ENCODE data around the gene DSCAM.

Gene DSCAM

DNA sequence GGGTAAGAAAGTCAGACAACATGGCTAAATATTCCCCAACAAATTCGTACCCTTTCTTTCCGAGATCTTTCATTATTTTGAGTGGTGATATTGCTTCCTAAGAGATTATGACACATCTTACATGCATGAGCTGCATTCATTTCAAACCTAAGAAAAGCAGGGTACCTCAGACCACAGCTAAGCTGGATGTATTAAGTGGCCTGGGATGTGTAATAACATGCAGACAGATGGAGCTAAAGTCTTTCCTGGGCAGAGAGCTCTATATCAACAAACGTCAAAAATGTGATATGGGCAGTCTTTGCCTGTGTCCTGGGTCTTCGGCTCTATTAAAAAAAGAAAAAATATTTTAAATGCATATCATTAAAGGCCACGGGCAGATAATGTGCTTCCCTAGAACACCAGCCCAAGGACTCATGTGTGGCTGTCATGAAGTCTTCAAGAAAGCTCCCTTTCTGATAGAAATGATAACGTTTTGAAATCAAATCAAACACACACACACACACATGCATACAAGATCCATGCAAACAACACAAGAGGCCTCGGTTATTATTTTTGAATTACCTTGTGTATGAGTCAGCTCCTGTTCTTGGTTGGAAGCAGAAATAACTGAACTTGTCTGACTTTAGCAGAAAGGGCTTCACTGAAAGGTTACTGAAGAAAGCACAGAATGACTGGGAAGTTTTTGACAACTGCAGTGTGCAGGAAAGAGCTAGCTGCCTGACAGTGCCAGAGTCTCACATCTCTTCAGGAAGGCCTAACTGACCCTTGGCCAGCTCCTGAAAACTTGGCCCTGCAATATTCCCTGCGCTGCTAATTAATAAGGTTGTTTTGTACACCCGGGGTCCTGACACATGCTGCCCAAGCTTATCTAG, 231.2 kb downstream of the DSCAM start:
- no peak overlapping the region for H3K9ac ChIP-seq
- no peaks in the 10 kb centered on the region for H4K20me1 ChIP-seq
- H3K9me3 ChIP-seq, result no peaks in the 10 kb centered on the region

DNA sequence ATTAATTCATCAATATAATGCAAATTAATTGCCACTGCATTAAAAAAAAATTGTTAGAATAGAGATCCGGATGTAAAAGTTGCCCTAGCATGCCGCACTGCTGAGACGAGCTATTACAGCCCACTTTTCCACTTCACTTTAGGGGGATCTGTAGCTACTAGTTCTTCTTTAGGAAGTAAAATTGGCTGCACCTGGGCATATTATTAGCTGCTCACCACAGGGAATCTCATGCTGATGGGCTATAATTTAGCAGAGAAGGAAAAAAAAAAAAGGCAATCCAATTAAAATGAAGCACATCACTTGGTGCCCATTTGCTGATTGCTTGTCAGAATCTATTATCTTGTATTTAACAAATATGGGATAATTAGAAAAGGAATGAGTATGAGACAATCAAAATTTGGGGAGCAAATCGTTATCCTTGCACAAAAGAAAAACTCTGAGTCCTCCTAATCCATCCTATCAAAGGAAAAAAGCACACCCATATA, 233.4 kb downstream of the DSCAM start:
- Histone ChIP-seq H3K4me2 (no peak overlapping the region), H3K27me3 (no peaks in the 10 kb centered on the region), H3K4me3 (no peak overlapping the region), H3K36me3 (no peaks in the 10 kb centered on the region), H3K9ac (no peak overlapping the region), H4K20me1 (no peaks in the 10 kb centered on the region), H3K4me1 (no peaks in the 10 kb centered on the region), H3K27ac (no peak overlapping the region), H3K9me3 (no peaks in the 10 kb centered on the region)
- no peak for TF ChIP-seq Cebpa-rat (IDR thresholded peaks at IDR 0.05)

More for the DNA sequence above, 231.2 kb downstream of the DSCAM start:
- Histone ChIP-seq H3K4me1 (no peaks in the 10 kb centered on the region), H3K27ac (no peak overlapping the region), H3K4me3 (no peak overlapping the region), H3K36me3 (no peaks in the 10 kb centered on the region), H3K4me2 (no peak overlapping the region), H3K27me3 (no peaks in the 10 kb centered on the region)
- no peak for TF ChIP-seq Cebpa-rat (IDR thresholded peaks at IDR 0.05)

DNA sequence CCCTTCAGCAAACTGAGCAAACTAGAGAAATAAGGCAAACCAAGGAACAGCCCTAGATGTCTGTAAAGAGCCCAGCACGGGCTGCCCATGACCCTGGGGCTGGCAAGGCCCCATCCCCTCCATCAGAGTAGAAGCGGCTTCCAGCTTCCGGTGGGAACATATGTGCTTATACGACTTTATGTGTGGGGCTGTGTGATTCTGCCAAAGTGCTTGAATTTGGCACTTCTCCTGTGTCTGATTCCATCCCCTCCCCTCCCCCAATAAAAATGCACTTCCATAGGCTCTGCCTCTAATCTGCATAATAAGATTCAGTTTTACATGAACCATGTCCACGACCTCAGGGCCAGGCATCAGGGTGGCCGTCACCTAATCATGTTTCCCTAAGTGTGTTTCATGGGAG, 236.6 kb downstream of the DSCAM start:
- H4K20me1 ChIP-seq, result no peaks in the 10 kb centered on the region
- no peaks in the 10 kb centered on the region for H3K27me3 ChIP-seq
- H3K9me3 ChIP-seq, result peaks cover 6% of the 10 kb centered on the region; the same call in 1 of the 2 replicates
- no peaks in the 10 kb centered on the region for H3K4me1 ChIP-seq
- no peaks in the 10 kb centered on the region for H3K36me3 ChIP-seq
- no peak for TF ChIP-seq Cebpa-rat (IDR thresholded peaks at IDR 0.05)
- no peak overlapping the region for H3K27ac ChIP-seq
- no peak overlapping the region for H3K9ac ChIP-seq
- H3K4me2 ChIP-seq, result no peak overlapping the region
- no peak overlapping the region for H3K4me3 ChIP-seq

DNA sequence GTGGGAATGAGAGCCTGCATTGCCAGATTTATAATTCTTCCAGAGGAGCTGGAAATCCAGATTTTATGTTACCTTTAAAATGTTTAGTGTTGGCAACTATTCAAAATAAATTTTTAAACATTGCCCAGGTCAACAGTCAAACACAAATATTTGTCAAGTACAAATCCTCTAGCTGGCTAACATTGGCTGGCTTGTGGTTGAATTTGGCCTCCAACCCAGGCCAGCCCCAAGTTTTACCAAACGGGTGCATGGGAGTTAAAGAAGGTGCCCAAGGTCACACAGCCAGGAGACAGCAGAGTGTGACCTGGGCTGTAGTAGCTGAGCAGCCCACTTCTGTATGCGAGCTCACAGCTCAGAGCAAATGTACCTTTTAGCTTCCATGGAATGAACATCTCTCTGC, 240.6 kb downstream of the DSCAM start:
- no peaks in the 10 kb centered on the region for H3K36me3 ChIP-seq
- TF ChIP-seq Cebpa-rat (IDR thresholded peaks at IDR 0.05), result no peak
- H4K20me1 ChIP-seq, result no peaks in the 10 kb centered on the region
- no peak overlapping the region for H3K27ac ChIP-seq
- no peak overlapping the region for H3K4me3 ChIP-seq
- H3K27me3 ChIP-seq, result no peaks in the 10 kb centered on the region
- H3K4me2 ChIP-seq, result no peak overlapping the region
- H3K4me1 ChIP-seq, result no peaks in the 10 kb centered on the region
- no peak overlapping the region for H3K9ac ChIP-seq
- H3K9me3 ChIP-seq, result peaks cover 6% of the 10 kb centered on the region; the same call in 1 of the 2 replicates

DNA sequence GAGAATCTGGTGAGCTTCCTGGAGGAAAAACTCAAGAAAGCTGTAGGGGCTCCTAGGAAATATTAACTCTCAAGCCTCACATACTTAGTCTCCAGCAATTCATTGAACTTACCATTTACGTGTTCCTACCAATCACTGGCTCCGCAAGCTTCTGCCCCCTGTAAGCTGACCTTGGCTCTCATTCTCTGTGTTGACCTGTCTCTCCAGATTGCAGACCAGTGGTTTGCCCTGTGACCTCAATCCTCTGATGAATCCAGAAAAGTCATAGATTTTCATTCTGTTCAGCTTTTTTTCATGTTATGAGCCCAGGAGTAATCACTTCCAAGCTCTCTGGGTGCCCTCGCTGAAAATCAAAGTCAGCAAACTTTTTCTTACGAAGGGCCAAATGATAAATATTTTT, 241.9 kb downstream of the DSCAM start:
- no peak for TF ChIP-seq Cebpa-rat (IDR thresholded peaks at IDR 0.05)
- Histone ChIP-seq H4K20me1 (no peaks in the 10 kb centered on the region), H3K27ac (no peak overlapping the region), H3K4me3 (no peak overlapping the region), H3K9ac (no peak overlapping the region), H3K27me3 (no peaks in the 10 kb centered on the region), H3K4me2 (no peak overlapping the region), H3K4me1 (no peaks in the 10 kb centered on the region), H3K9me3 (peaks cover 6% of the 10 kb centered on the region; the same call in 1 of the 2 replicates), H3K36me3 (no peaks in the 10 kb centered on the region)

DNA sequence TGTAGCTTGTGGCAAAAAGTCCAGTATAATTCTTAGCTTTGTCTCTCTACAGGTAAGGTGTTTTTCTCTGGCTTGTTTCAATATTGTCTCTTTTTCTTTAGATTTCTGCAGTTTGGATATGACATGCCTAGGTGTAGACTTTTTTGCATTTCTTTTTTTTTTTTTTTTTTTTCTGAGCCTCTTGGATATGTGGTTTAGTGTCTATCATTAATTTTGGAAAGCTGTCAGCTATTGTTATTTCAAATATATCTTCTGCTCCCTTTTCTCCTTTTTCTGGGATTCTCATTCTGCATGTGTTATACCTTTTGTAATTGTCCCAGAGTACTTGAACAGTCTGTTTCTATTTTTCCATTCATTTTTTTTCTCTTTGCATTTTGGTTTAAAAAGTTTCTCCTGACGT, 243.2 kb downstream of the DSCAM start:
- Histone ChIP-seq H4K20me1 (no peaks in the 10 kb centered on the region), H3K4me3 (no peak overlapping the region), H3K4me1 (no peaks in the 10 kb centered on the region), H3K27me3 (no peaks in the 10 kb centered on the region), H3K9me3 (peaks cover 6% of the 10 kb centered on the region; the same call in 1 of the 2 replicates), H3K4me2 (no peak overlapping the region), H3K9ac (no peak overlapping the region), H3K27ac (no peak overlapping the region), H3K36me3 (no peaks in the 10 kb centered on the region)
- no peak for TF ChIP-seq Cebpa-rat (IDR thresholded peaks at IDR 0.05)

DNA sequence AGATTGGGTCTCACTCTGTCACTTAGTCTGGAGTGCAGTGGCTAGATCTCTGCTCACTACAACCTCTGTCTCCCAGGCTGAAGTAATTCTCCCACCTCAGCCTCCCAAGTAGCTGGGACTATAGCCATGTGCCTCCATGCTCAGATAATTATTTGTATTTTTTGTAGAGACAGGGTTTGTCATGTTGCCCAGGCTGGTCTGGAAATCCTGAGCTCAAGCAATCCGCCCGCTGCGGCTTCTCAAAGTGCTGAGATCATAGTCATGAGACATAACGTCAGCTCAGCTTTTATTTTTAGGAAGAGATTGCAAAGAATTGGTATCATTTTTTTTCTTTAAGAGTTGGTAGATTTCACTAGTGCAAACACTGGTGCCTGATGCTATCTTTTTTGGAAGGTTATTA, 244.9 kb downstream of the DSCAM start:
- Histone ChIP-seq H3K4me1 (no peaks in the 10 kb centered on the region), H3K4me2 (no peak overlapping the region), H3K36me3 (no peaks in the 10 kb centered on the region), H3K9ac (no peak overlapping the region), H3K27me3 (no peaks in the 10 kb centered on the region), H3K9me3 (peaks cover 6% of the 10 kb centered on the region; the same call in 1 of the 2 replicates), H3K27ac (no peak overlapping the region), H3K4me3 (no peak overlapping the region), H4K20me1 (no peaks in the 10 kb centered on the region)
- TF ChIP-seq Cebpa-rat (IDR thresholded peaks at IDR 0.05), result no peak

DNA sequence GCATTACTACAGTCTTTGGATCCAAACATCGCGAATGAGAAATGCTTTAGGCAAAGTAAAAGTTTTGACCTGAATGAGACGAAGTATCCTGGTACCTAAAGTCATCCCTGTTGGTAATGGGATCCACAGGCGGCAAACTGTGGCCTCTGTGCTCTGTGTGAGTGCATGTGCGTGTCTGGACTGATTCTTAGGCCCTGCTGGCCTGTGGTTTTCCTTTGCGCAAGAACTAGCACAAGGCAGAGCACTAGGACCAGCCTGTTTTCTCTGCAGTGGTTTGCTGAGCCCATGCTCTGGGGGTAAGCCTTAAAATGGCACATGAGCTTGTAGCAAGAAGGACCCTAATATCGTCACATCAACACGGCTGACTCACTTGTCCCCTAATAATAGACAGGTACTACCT, 251.2 kb downstream of the DSCAM start:
- TF ChIP-seq Cebpa-rat (IDR thresholded peaks at IDR 0.05), result no peak
- Histone ChIP-seq H3K27ac (no peak overlapping the region), H3K27me3 (no peaks in the 10 kb centered on the region), H3K4me2 (no peak overlapping the region), H3K36me3 (no peaks in the 10 kb centered on the region), H3K9ac (no peak overlapping the region), H4K20me1 (no peaks in the 10 kb centered on the region), H3K4me1 (no peaks in the 10 kb centered on the region), H3K4me3 (no peak overlapping the region), H3K9me3 (no peaks in the 10 kb centered on the region)

DNA sequence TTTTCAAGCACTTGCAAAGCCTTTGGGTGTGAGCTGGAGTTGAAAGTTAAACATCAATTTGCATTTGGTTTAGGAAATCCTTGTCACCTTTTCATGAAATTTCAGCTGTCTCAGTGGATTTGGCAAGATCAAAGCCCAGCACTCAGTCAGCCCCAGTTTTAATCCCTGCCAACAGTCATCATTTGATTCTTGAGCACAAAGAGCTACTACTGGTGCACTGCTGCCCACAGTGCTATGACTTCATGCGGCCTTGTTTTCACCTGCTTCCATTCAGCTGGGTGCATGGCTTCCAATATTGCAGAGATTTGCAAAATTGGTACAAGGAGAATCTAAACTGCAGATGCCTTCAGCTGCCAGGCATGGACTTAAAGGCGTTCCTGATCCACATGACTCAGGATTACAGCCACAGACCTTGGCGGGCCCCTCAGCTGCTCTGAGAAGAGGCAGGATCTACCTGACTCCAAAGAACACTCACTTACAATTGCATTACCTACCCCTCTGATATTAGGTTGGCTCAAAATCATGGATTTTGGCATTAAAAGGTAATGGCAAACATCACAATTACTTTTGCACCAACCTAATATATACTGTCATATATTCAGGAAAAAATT, 259.1 kb downstream of the DSCAM start:
- Histone ChIP-seq H3K36me3 (no peaks in the 10 kb centered on the region), H3K9me3 (0 out of 2 replicates have a peak, but pooled peaks cover 5% of the 10 kb centered on the region), H3K9ac (no peak overlapping the region), H3K4me1 (no peaks in the 10 kb centered on the region), H3K27me3 (no peaks in the 10 kb centered on the region), H4K20me1 (no peaks in the 10 kb centered on the region), H3K4me2 (no peak overlapping the region), H3K27ac (no peak overlapping the region), H3K4me3 (no peak overlapping the region)
- no peak for TF ChIP-seq Cebpa-rat (IDR thresholded peaks at IDR 0.05)

DNA sequence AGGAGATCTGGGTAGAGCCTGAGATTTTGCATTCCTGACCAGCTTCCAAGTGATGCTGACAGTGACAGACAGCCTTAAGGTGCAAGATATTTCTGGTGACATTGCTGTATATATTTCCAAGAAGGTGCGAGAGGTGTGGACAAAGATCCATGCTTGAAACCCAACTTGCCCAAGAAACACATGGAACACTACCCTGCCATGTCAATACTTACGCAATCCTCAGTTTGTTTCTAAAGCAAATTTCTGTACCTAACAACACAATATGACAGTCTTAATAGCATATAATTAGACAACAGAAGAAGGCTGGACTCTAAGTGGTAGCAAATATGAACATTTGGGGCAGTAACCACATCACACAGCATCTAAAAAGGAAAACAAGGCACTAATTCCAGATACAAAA, 260.4 kb downstream of the DSCAM start:
- H3K4me2 ChIP-seq, result no peak overlapping the region
- H3K9me3 ChIP-seq, result 0 out of 2 replicates have a peak, but pooled peaks cover 5% of the 10 kb centered on the region
- H3K9ac ChIP-seq, result no peak overlapping the region
- H3K36me3 ChIP-seq, result no peaks in the 10 kb centered on the region
- H3K27ac ChIP-seq, result no peak overlapping the region
- no peaks in the 10 kb centered on the region for H3K4me1 ChIP-seq
- H3K27me3 ChIP-seq, result no peaks in the 10 kb centered on the region
- TF ChIP-seq Cebpa-rat (IDR thresholded peaks at IDR 0.05), result no peak
- H3K4me3 ChIP-seq, result no peak overlapping the region
- no peaks in the 10 kb centered on the region for H4K20me1 ChIP-seq

Data from BLaER1 (cell line).